H1 (cell line): ENCODE data around the gene FAT1. TPM values are rescaled to one million over a fixed set of nuclear protein-coding genes. Genes with fewer than 3 reads are reported as not detected.

Source experiments
- CTCF ChIA-PET: fragments of 300-600 bp; sonication (Branson Sonifier 250); formaldehyde crosslinking; loops from one replicate; lab custom pipeline; 2021; ENCODE audit not compliant: partially characterized antibody; lab: Charles Lee
- POLR2A ChIA-PET: fragments of 300-600 bp; sonication (Branson Sonifier 250); formaldehyde crosslinking; loops from one replicate; lab custom pipeline; 2021; ENCODE audit warnings: inconsistent platforms; ENCODE audit not compliant: partially characterized antibody; lab: Charles Lee
- DNase-seq, 2 experiments: peaks; one replicate each; pipeline versions ENCODE4 v3.0.0 to v3.0.0-alpha.2; 2010 to 2022; ENCODE audit warnings: low spot score in 2 of 2, low read depth in 1 of 2, mixed read lengths in 1 of 2
- FAIRE-seq: peaks from 2 replicates; lab custom pipeline; 2011; peaks lifted over from hg19 to GRCh38; lab: Jason Lieb, UNC
- H2AFZ ChIP-seq: 2 replicates; pipeline ENCODE4 v1.8.1; 2012; ENCODE audit warnings: low read length, inconsistent platforms
- H2AK5ac ChIP-seq: 2 replicates; pipeline ENCODE4 v1.6.1; 2013; ENCODE audit warnings: low read depth, low read length
- H2BK120ac ChIP-seq: replicated peaks from 2 replicates; pipeline ENCODE3; 2013; ENCODE audit warnings: low read depth, low read length, inconsistent platforms
- H2BK12ac ChIP-seq: 2 replicates; pipeline ENCODE4 v1.6.1; 2013; ENCODE audit warnings: low read depth, low read length
- H2BK15ac ChIP-seq: 2 replicates; pipeline ENCODE4 v1.6.1; 2013; ENCODE audit warnings: low read length
- H2BK20ac ChIP-seq: 2 replicates; pipeline ENCODE4 v1.6.1; 2013; ENCODE audit warnings: low read length
- H2BK5ac ChIP-seq: 2 replicates; pipeline ENCODE4 v1.6.1; 2013; ENCODE audit warnings: low read depth, low read length
- H3K14ac ChIP-seq: 2 replicates; pipeline ENCODE4 v1.6.1; 2013; ENCODE audit warnings: inconsistent platforms; ENCODE audit not compliant: insufficient read length
- H3K18ac ChIP-seq: 2 replicates; pipeline ENCODE4 v1.6.1; 2013; ENCODE audit warnings: low read length; ENCODE audit errors: extremely low read depth
- H3K23ac ChIP-seq: 2 replicates; pipeline ENCODE4 v1.6.1; 2013; ENCODE audit warnings: inconsistent platforms; ENCODE audit not compliant: insufficient read length
- H3K23me2 ChIP-seq: 2 replicates; pipeline ENCODE4 v1.6.1; 2013; ENCODE audit warnings: low read depth, low read length
- H3K27ac ChIP-seq: 2 replicates; pipeline ENCODE4 v1.6.1; 2011; ENCODE audit warnings: low read depth, low read length, inconsistent platforms
- H3K27me3 ChIP-seq, 4 experiments: replicated peaks in 1 of 4; 1 replicate in 1 of 4; 2 replicates in 3 of 4; pipeline versions ENCODE4 v1.6.1 to v1.8.1; 2011 to 2013; ENCODE audit warnings: low read length in 3 of 4, mild to moderate bottlenecking in 3 of 4, inconsistent platforms in 2 of 4, mixed read lengths in 2 of 4, moderate library complexity in 1 of 4; ENCODE audit not compliant: control insufficient read depth in 3 of 4, insufficient read depth in 3 of 4; ENCODE audit errors: extremely low read depth in 1 of 4
- H3K36me3 ChIP-seq, 4 experiments: 2 replicates each; pipeline versions ENCODE4 v1.6.1 to v1.8.1; 2011 to 2013; ENCODE audit warnings: mild to moderate bottlenecking in 4 of 4, low read length in 3 of 4, moderate library complexity in 2 of 4, control low read depth in 1 of 4, inconsistent platforms in 1 of 4; ENCODE audit not compliant: insufficient read depth in 4 of 4, control insufficient read depth in 2 of 4
- H3K4ac ChIP-seq: replicated peaks from 2 replicates; pipeline ENCODE3; 2013; ENCODE audit warnings: low read length, low read depth, mixed read lengths, inconsistent platforms; ENCODE audit not compliant: insufficient read length
- H3K4me1 ChIP-seq, 4 experiments: replicated peaks in 1 of 4; 1 replicate in 1 of 4; 2 replicates in 3 of 4; pipeline versions ENCODE4 v1.6.1 to v1.8.1; 2011 to 2013; ENCODE audit warnings: low read length in 3 of 4, inconsistent platforms in 2 of 4, mixed read lengths in 1 of 4; ENCODE audit not compliant: insufficient read depth in 4 of 4, control insufficient read depth in 3 of 4
- H3K4me2 ChIP-seq, 2 experiments: 2 replicates each; pipeline versions ENCODE4 v1.6.1 to v1.8.1; 2011 to 2013; ENCODE audit warnings: low read depth in 2 of 2, low read length in 2 of 2, control low read depth in 1 of 2, inconsistent platforms in 1 of 2, mild to moderate bottlenecking in 1 of 2; ENCODE audit not compliant: insufficient read depth in 1 of 2
- H3K4me3 ChIP-seq, 4 experiments: fragments of 200-600, 300-600 bp in 1 of 4; sonication (generic), shearing (Covaris generic), sonication (Bioruptor Twin) in 1 of 4; 2 replicates each; pipeline versions ENCODE4 v1.5.1 to v1.8.1; 2011 to 2016; ENCODE audit warnings: low read length in 4 of 4, low read depth in 3 of 4, control low read depth in 2 of 4, inconsistent platforms in 2 of 4, mild to moderate bottlenecking in 2 of 4, mixed read lengths in 1 of 4, moderate library complexity in 1 of 4; ENCODE audit not compliant: insufficient read depth in 2 of 4; ENCODE audit errors: extremely low read depth in 1 of 4
- H3K56ac ChIP-seq: replicated peaks from 2 replicates; pipeline ENCODE3; 2013; ENCODE audit warnings: low read depth, mild to moderate bottlenecking, mixed read lengths, low read length, inconsistent platforms; ENCODE audit not compliant: insufficient read length
- H3K79me1 ChIP-seq: 2 replicates; pipeline ENCODE4 v1.6.1; 2013; ENCODE audit warnings: low read depth, low read length, control low read depth
- H3K79me2 ChIP-seq, 2 experiments: 2 replicates each; pipeline versions ENCODE4 v1.6.1 to v1.8.1; 2012 to 2013; ENCODE audit warnings: low read length in 2 of 2, mild to moderate bottlenecking in 2 of 2, inconsistent platforms in 1 of 2; ENCODE audit not compliant: insufficient read depth in 2 of 2, control insufficient read depth in 1 of 2
- H3K9ac ChIP-seq, 4 experiments: replicated peaks in 1 of 4; 1 replicate in 1 of 4; 2 replicates in 3 of 4; pipeline versions ENCODE4 v1.6.1 to v1.8.1; 2011 to 2013; ENCODE audit warnings: low read depth in 3 of 4, low read length in 3 of 4, control low read depth in 2 of 4, mild to moderate bottlenecking in 2 of 4, moderate library complexity in 2 of 4, inconsistent platforms in 1 of 4; ENCODE audit errors: extremely low read depth in 1 of 4
- H3K9me3 ChIP-seq, 2 experiments: 2 replicates each; pipeline versions ENCODE4 v1.6.1 to v1.8.1; 2012 to 2013; ENCODE audit warnings: mild to moderate bottlenecking in 2 of 2, moderate library complexity in 2 of 2, control low read depth in 1 of 2, inconsistent platforms in 1 of 2, low read depth in 1 of 2, low read length in 1 of 2, mixed read lengths in 1 of 2; ENCODE audit not compliant: insufficient read depth in 2 of 2
- H4K20me1 ChIP-seq, 2 experiments: replicated peaks in 1 of 2; 2 replicates each; pipeline versions ENCODE3 to v1.8.1; 2011 to 2013; ENCODE audit warnings: inconsistent platforms in 2 of 2, low read length in 2 of 2, mild to moderate bottlenecking in 1 of 2; ENCODE audit not compliant: insufficient read depth in 2 of 2, control insufficient read depth in 1 of 2
- H4K5ac ChIP-seq: 2 replicates; pipeline ENCODE4 v1.6.1; 2013; ENCODE audit warnings: low read length, low read depth, mixed read lengths, inconsistent platforms; ENCODE audit not compliant: insufficient read length
- H4K8ac ChIP-seq: 2 replicates; pipeline ENCODE4 v1.8.0; 2013; ENCODE audit warnings: mild to moderate bottlenecking, moderate library complexity, low read length, inconsistent platforms; ENCODE audit not compliant: insufficient read depth; ENCODE audit errors: extremely low read depth
- H4K91ac ChIP-seq: replicated peaks from 2 replicates; pipeline ENCODE3; 2013; ENCODE audit warnings: low read length, mixed read lengths, inconsistent platforms; ENCODE audit not compliant: insufficient read length
- ASH2L ChIP-seq: fragments of 200-600, 300-600 bp; sonication (generic); IDR thresholded peaks from one replicate; pipeline ENCODE4 v1.7.1; 2017; ENCODE audit warnings: low read length
- WGBS, 2 experiments: shearing (Covaris generic) in 1 of 2; methylation state at CpG; one replicate each; pipeline versions ENCODE4 v1.1.6 to v1.1.7; 2013 to 2015; ENCODE audit warnings: low lambda C conversion rate in 2 of 2, mixed read lengths in 2 of 2, inconsistent platforms in 1 of 2, low coverage in 1 of 2, missing lambda C conversion rate in 1 of 2; ENCODE audit not compliant: insufficient replicate concordance in 2 of 2, insufficient coverage in 1 of 2, insufficient read length in 1 of 2; ENCODE audit errors: extremely low coverage in 1 of 2, missing lambda C conversion rate in 1 of 2; 5-methylcytosine and 5-hydroxymethylcytosine counted together
- polyA plus RNA-seq, 7 experiments: library from polyadenylated mRNA; depleted of rRNA in 3 of 7; stranded (reverse) in 5 of 7; unstranded in 2 of 7; fragments of >200 nt in 5 of 7; fragments of 200-250 nt in 2 of 7; gene quantifications; 1 replicate in 5 of 7; 2 replicates in 1 of 7; 4 replicates in 1 of 7; pipeline versions ENCODE4 v1.2.1 to v1.2.3, GENCODE V29; 2011 to 2013; ENCODE audit warnings: missing spikeins in 2 of 7, mixed read lengths in 2 of 7
- total RNA-seq: library from RNA; stranded (reverse); fragmentation: NEBNext Ultra II Directional; extraction: Animal tissue kit (Norgen Biotek cat#: 25700); gene quantifications from 2 replicates; pipeline ENCODE4 v1.2.1, GENCODE V29; 2021

Gene FAT1
- total and polyA plus RNA-seq, 2 of the 8 experiments (the other 6 are each of a cell fraction or from before 2014, with no cell fraction given) = 94.4 to 137 TPM

DNA sequence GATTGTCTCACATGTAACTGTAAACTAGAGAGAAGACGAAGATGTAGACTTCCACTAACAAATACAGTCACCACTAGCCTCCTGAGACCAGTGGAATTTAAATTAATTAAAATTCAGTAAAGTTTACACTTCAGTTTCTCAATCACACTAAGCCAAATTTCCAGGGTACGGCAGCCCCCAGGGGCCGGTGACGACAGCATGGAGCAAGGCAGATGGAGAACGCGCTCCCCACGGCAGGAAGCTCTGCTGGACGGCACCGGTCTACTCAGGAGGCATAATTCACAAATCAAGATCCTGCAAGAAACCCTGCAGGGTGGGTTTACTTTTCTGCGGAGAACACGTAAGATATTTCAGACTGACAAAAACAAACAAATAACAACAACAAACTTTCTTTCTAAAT is 80.7 kb downstream of the FAT1 start:
- Histone ChIP-seq H4K8ac (no peak overlapping the region; the same call in 1 of the 2 replicates), H4K91ac (no peak overlapping the region), H3K9ac (no peak overlapping the region), H4K20me1 (no peaks in the 10 kb centered on the region), H2BK120ac (no peak overlapping the region), H3K27ac (no peak overlapping the region), H2BK20ac (no peak overlapping the region), H2BK15ac (no peak overlapping the region), H3K9me3 (no peaks in the 10 kb centered on the region), H3K23me2 (no peaks in the 10 kb centered on the region; the same call in 1 of the 2 replicates), H4K5ac (no peak overlapping the region), H2BK12ac (no peak overlapping the region), H3K4ac (no peak overlapping the region), H3K18ac (no peak overlapping the region), H3K27me3 (no peaks in the 10 kb centered on the region), H3K56ac (no peak overlapping the region), H3K14ac (no peak overlapping the region), H3K4me1 (peaks cover 0 to 5% (median 0%) of the 10 kb centered on the region in 4 experiments; a peak in 4 of 7 replicates), H3K4me3 (no peak overlapping the region), H2AK5ac (no peak overlapping the region), H2AFZ (no peak overlapping the region), H3K4me2 (no peak overlapping the region), H3K23ac (no peak overlapping the region), H3K79me1 (peaks cover 8% of the 10 kb centered on the region; the same call in 1 of the 2 replicates), H3K79me2 (peaks cover 0 to 22% of the 10 kb centered on the region in 2 experiments; a peak in 1 of 4 replicates), H2BK5ac (no peak overlapping the region), H3K36me3 (peaks cover 0 to 16% (median 0%) of the 10 kb centered on the region in 4 experiments; a peak in 2 of 8 replicates)
- CTCF ChIA-PET = no interaction called here
- POLR2A ChIA-PET = no interaction called here
- no peak for FAIRE-seq
- TF ChIP-seq ASH2L = no peak
- DNase-seq = no peak
- 90% methylated on average over 11 of the region's 11 CpGs; no CpG with 5 or more reads in 1 of the 2 experiments for WGBS, 2 experiments
